ENCODE data around the gene CDH4. TPM values are rescaled to one million over a fixed set of nuclear protein-coding genes. Genes with fewer than 3 reads are reported as not detected.

Gene CDH4
- total and polyA plus RNA-seq, 7 donors: under 0.01 to 0.06 TPM; not detected in 5

DNA sequence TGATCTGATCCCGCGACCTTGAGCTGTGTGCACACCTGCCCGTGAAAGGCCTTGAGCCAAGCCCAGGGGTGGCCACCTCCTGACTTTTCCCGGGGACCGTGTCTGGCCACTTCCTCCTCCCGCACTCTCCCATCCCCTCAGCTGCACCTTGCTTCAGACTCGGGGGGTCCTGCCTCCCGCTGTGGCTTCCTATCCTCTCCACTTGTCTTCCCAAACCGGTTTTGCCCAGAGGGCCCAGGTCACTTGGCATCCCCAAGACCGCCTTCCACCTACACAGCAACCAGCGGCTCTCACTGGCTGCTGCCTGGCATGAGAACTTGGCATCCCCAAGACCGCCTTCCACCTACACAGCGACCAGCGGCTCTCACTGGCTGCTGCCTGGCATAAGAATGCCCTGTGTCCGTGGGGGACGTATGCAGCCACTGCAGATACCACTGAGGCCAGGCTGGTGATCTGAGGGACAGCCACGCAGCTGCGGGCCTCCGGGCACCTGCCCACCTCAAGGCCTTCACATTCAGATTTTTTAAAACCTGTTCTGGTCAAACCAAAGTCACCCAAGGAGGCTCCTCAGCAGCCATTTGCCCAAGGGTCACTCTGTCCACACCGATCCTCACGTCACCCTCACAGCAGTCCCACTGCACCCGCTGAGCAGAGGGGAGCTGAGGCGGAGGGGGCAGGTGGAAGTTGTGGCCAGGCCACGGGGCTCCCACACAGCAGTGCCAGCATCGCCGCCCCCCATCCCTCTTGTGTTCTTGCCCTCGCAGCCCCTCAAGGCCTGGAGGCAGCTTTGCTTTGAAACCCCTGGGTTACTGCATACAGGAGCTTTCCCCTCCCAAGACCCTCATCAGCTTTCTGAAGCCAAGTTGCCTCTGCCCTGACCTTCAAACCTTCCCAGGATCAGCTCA is 568.1 kb downstream of the CDH4 start:
- Histone ChIP-seq H3K4me3 (no peak overlapping the region), H3K36me3 (no peaks in the 10 kb centered on the region), H3K27me3 (no peaks in the 10 kb centered on the region), H3K27ac (no peak overlapping the region), H3K9me3 (no peaks in the 10 kb centered on the region), H3K4me1 (no peaks in the 10 kb centered on the region)
- TF ChIP-seq POLR2AphosphoS5 (IDR thresholded peaks at IDR 0.05) (no peak), EP300 (IDR thresholded peaks at IDR 0.05) (no peak), POLR2A (IDR thresholded peaks at IDR 0.05) (no peak)
- TF ChIP-seq, protein P1, sequence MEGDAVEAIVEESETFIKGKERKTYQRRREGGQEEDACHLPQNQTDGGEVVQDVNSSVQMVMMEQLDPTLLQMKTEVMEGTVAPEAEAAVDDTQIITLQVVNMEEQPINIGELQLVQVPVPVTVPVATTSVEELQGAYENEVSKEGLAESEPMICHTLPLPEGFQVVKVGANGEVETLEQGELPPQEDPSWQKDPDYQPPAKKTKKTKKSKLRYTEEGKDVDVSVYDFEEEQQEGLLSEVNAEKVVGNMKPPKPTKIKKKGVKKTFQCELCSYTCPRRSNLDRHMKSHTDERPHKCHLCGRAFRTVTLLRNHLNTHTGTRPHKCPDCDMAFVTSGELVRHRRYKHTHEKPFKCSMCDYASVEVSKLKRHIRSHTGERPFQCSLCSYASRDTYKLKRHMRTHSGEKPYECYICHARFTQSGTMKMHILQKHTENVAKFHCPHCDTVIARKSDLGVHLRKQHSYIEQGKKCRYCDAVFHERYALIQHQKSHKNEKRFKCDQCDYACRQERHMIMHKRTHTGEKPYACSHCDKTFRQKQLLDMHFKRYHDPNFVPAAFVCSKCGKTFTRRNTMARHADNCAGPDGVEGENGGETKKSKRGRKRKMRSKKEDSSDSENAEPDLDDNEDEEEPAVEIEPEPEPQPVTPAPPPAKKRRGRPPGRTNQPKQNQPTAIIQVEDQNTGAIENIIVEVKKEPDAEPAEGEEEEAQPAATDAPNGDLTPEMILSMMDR (IDR thresholded peaks at IDR 0.05): no peak
- intact Hi-C loops (cut with DNase I): no loop called here
- WGBS, 2 donors: 77 to 87% methylated on average over 27 of the region's 27 CpGs
- DNase-seq: no peak

DNA sequence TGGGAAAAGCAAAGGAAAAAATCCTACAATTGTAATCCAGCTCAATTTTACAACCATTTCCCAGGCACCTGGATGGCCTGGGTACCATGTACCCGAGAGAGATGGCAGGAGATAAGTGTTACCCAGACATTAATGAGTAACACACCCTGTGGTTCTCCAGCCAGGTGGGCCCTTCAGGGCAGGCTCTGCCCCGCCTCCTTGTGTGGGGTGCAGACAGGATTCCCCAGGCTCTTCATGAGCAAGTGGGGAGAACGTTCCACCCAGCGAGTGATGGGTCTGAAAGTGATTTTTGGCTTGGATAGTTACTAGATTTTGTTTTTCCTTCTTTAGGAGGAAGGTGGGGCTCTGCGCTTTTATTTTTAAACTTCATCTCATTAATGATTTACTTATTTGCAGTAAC is 569.7 kb downstream of the CDH4 start:
- H3K36me3 ChIP-seq: no peaks in the 10 kb centered on the region
- no peaks in the 10 kb centered on the region for H3K9me3 ChIP-seq
- TF ChIP-seq POLR2AphosphoS5 (IDR thresholded peaks at IDR 0.05) (no peak), EP300 (IDR thresholded peaks at IDR 0.05) (no peak), POLR2A (IDR thresholded peaks at IDR 0.05) (no peak)
- TF ChIP-seq, protein P1 (IDR thresholded peaks at IDR 0.05): no peak
- no peak for DNase-seq
- intact Hi-C loops (cut with DNase I): no loop called here
- no peaks in the 10 kb centered on the region for H3K4me1 ChIP-seq
- H3K27me3 ChIP-seq: no peaks in the 10 kb centered on the region
- no peak overlapping the region for H3K27ac ChIP-seq
- WGBS, 2 donors: 38 to 66% methylated on average over 5 of the region's 5 CpGs
- no peak overlapping the region for H3K4me3 ChIP-seq

DNA sequence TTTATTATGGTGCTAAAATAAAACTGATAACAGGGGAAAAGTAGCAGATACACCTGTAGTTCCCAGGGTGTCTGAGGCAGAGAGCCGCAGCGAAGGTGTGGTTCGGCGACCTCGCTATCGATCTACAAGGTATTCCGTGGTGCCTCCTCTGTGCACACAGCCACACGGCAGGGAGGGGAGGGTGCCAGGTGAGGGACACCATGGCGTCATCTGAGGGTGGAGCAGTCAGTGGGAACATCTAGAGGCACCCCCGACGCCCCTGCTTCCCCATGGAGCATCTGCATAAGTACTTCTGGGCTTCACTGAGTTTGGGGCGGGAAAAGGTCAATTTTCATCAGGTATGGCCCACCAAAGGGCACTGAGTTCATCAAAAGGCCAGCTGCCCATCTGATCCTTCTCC is 570.3 kb downstream of the CDH4 start:
- no peaks in the 10 kb centered on the region for H3K27me3 ChIP-seq
- TF ChIP-seq POLR2A (IDR thresholded peaks at IDR 0.05): no peak
- TF ChIP-seq EP300 (IDR thresholded peaks at IDR 0.05): no peak
- TF ChIP-seq, protein P1 (IDR thresholded peaks at IDR 0.05): no peak
- TF ChIP-seq POLR2AphosphoS5 (IDR thresholded peaks at IDR 0.05): no peak
- WGBS, 2 donors: 83 to 90% methylated on average over 12 of the region's 12 CpGs
- intact Hi-C loops (cut with DNase I): no loop called here
- no peaks in the 10 kb centered on the region for H3K4me1 ChIP-seq
- H3K27ac ChIP-seq: no peak overlapping the region
- no peak for DNase-seq
- H3K36me3 ChIP-seq: no peaks in the 10 kb centered on the region
- no peak overlapping the region for H3K4me3 ChIP-seq
- no peaks in the 10 kb centered on the region for H3K9me3 ChIP-seq

DNA sequence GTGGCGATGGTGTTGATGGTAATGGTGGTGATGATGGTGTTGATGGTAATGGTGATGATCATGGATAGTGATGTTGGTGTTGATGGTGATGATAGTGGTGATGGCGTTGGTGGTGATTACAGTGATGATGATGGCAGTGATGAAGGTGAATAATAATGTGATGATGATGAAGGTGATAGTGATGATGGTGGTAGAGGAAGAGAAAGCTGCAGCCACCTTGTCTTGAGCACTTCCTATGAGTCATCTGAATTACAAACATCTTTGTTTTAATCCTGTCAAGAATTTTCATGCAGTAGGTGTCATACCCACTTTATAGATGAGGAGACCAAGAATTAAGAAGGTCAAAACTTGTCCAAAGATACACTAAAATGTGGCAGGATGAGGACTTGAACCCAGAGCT is 571.2 kb downstream of the CDH4 start:
- 92 to 95% methylated on average over 2 of the region's 2 CpGs for WGBS, 2 donors

More for the DNA sequence above, 571.2 kb downstream of the CDH4 start:
- Histone ChIP-seq H3K27ac (no peak overlapping the region), H3K36me3 (no peaks in the 10 kb centered on the region), H3K9me3 (no peaks in the 10 kb centered on the region), H3K27me3 (no peaks in the 10 kb centered on the region), H3K4me3 (no peak overlapping the region), H3K4me1 (no peaks in the 10 kb centered on the region)
- intact Hi-C loops (cut with DNase I): no loop called here
- TF ChIP-seq POLR2A (IDR thresholded peaks at IDR 0.05) (no peak), EP300 (IDR thresholded peaks at IDR 0.05) (no peak), POLR2AphosphoS5 (IDR thresholded peaks at IDR 0.05) (no peak)
- TF ChIP-seq, protein P1 (IDR thresholded peaks at IDR 0.05): no peak
- no peak for DNase-seq

Measured in sigmoid colon (tissue), 7 donors.